GM23338 (cell line): ENCODE measurements around the gene ZNF700. TPM values are rescaled to one million over a fixed set of nuclear protein-coding genes. Genes with fewer than 3 reads are reported as not detected.
"Not testable (repeated sequence)": the region's sequence is repeated elsewhere in the genome, so short reads cannot be mapped to it uniquely, and the experiment has no call there.

Experiments used
- ATAC-seq: fragments of 200-7000 bp; cut with Tn5 transposase; 3 replicates; pipeline ENCODE4 v1.9.1; 2020
- DNase-seq: peaks from one replicate; pipeline ENCODE4 v3.0.0-alpha.2; 2015; ENCODE audit warnings: low spot score
- H2AFZ ChIP-seq: fragments of 200-600 bp; sonication (generic); 2 replicates; pipeline ENCODE4 v1.8.0; 2016; ENCODE audit warnings: antibody characterized with exemption, mild to moderate bottlenecking, moderate library complexity
- H3F3A ChIP-seq: fragments of 200-600 bp; sonication (generic); replicated peaks from 2 replicates; pipeline ENCODE4 v1.8.0; 2017; ENCODE audit warnings: antibody characterized with exemption, mixed run types, low read depth
- H3K27ac ChIP-seq: fragments of 200-600 bp; sonication (generic); 2 replicates; pipeline ENCODE4 v1.6.1; 2016; ENCODE audit warnings: low read depth
- H3K27me3 ChIP-seq: fragments of 200-600 bp; sonication (generic); 2 replicates; pipeline ENCODE4 v1.8.0; 2016; ENCODE audit warnings: mild to moderate bottlenecking, mixed run types, moderate library complexity; ENCODE audit not compliant: insufficient read depth
- H3K36me3 ChIP-seq: fragments of 200-600 bp; sonication (generic); 2 replicates; pipeline ENCODE4 v1.8.0; 2016; ENCODE audit warnings: mild to moderate bottlenecking; ENCODE audit not compliant: insufficient read depth
- H3K4me1 ChIP-seq: fragments of 200-600 bp; sonication (generic); 2 replicates; pipeline ENCODE4 v1.8.0; 2016; ENCODE audit warnings: mild to moderate bottlenecking, moderate library complexity; ENCODE audit not compliant: insufficient read depth
- H3K4me2 ChIP-seq: fragments of 200-600 bp; sonication (generic); 2 replicates; pipeline ENCODE4 v1.7.1; 2017; ENCODE audit warnings: mixed run types
- H3K4me3 ChIP-seq: fragments of 200-600 bp; sonication (generic); 2 replicates; pipeline ENCODE4 v1.6.1; 2016; ENCODE audit warnings: mixed run types
- H3K79me2 ChIP-seq: fragments of 200-600 bp; sonication (generic); replicated peaks from 2 replicates; pipeline ENCODE4 v1.8.0; 2017; ENCODE audit warnings: mild to moderate bottlenecking; ENCODE audit not compliant: insufficient read depth
- H3K9me2 ChIP-seq: fragments of 200-600 bp; sonication (generic); 2 replicates; pipeline ENCODE4 v1.8.0; 2017; ENCODE audit not compliant: insufficient read depth
- H4K20me1 ChIP-seq: fragments of 200-600 bp; sonication (generic); replicated peaks from 2 replicates; pipeline ENCODE4 v1.8.0; 2017; ENCODE audit warnings: mild to moderate bottlenecking; ENCODE audit not compliant: insufficient read depth
- H3K27ac Mint-ChIP-seq: 2 replicates; pipeline ENCODE4 v1.8.0; 2020; ENCODE audit warnings: inconsistent platforms, mild to moderate bottlenecking, moderate library complexity, mixed read lengths
- H3K27me3 Mint-ChIP-seq: 3 replicates; pipeline ENCODE4 v1.8.0; 2022; ENCODE audit warnings: low read depth, mild to moderate bottlenecking, moderate library complexity, mixed read lengths, inconsistent platforms; ENCODE audit not compliant: insufficient read depth, poor library complexity
- H3K36me3 Mint-ChIP-seq: 3 replicates; pipeline ENCODE4 v1.8.0; 2021; ENCODE audit warnings: low read depth, mild to moderate bottlenecking, inconsistent platforms, moderate library complexity, mixed read lengths
- H3K4me1 Mint-ChIP-seq: 3 replicates; pipeline ENCODE4 v1.8.0; 2020; ENCODE audit warnings: mild to moderate bottlenecking, inconsistent platforms, mixed read lengths
- H3K4me3 Mint-ChIP-seq: 3 replicates; pipeline ENCODE4 v1.8.0; 2021; ENCODE audit warnings: moderate library complexity, mild to moderate bottlenecking, inconsistent platforms, mixed read lengths
- H3K9me3 Mint-ChIP-seq: 3 replicates; pipeline ENCODE4 v1.8.0; 2020; ENCODE audit warnings: moderate library complexity, mild to moderate bottlenecking, inconsistent platforms, mixed read lengths
- CREB1 ChIP-seq: fragments of 250-450 bp; sonication (Bioruptor Pico); IDR thresholded peaks from 2 replicates; pipeline ENCODE4 v1.5.0; 2020; ENCODE audit warnings: low read depth, mild to moderate bottlenecking, moderate library complexity
- EZH2 ChIP-seq: fragments of 200-600 bp; sonication (generic); IDR thresholded peaks from one replicate; pipeline ENCODE4 v1.8.0; 2017; ENCODE audit warnings: antibody characterized with exemption, mild to moderate bottlenecking, low read depth; ENCODE audit not compliant: unreplicated experiment
- EZH2phosphoT487 ChIP-seq: fragments of 200-600 bp; sonication (generic); IDR thresholded peaks from one replicate; pipeline ENCODE4 v1.8.1; 2018; ENCODE audit warnings: antibody characterized with exemption; ENCODE audit not compliant: unreplicated experiment
- NANOG ChIP-seq: IDR thresholded peaks from 2 replicates; pipeline ENCODE4 v1.6.1; 2016; ENCODE audit warnings: antibody characterized with exemption, borderline replicate concordance
- POLR2AphosphoS5 ChIP-seq: IDR thresholded peaks from 2 replicates; pipeline ENCODE4 v1.6.1; 2016; ENCODE audit warnings: antibody characterized with exemption, low read depth
- ZNF114 ChIP-seq: fragments of 250-450 bp; sonication (Bioruptor Pico); IDR thresholded peaks from 2 replicates; pipeline ENCODE4 v1.5.0; 2020; ENCODE audit warnings: mild to moderate bottlenecking, moderate library complexity
- ZNF331 ChIP-seq: fragments of 250-450 bp; sonication (Bioruptor Pico); IDR thresholded peaks from 2 replicates; pipeline ENCODE4 v1.5.0; 2020; ENCODE audit warnings: low read depth, mild to moderate bottlenecking, moderate library complexity
- polyA plus RNA-seq: library from polyadenylated mRNA; unstranded; fragments of >200 nt; fragmentation: Nextera tagmentation; extraction: Ambion mirVana; gene quantifications from 2 replicates; pipeline ENCODE4 v1.2.1, GENCODE V29; 2016
- total RNA-seq: library from RNA; depleted of rRNA; stranded (reverse); fragments of >200 nt; shearing (Covaris generic); gene quantifications from 2 replicates; pipeline ENCODE4 v1.2.3, GENCODE V29; 2014
- TF ChIP-seq, protein P1 (sequence below), 2 experiments: fragments of 200-600 bp in 1 of 2; sonication (generic) in 1 of 2; conservative IDR thresholded peaks; 2 replicates each; pipeline versions ENCODE4 v1.5.1 to v1.6.1; 2016 to 2017; ENCODE audit warnings: antibody characterized with exemption in 2 of 2, low read depth in 2 of 2, mild to moderate bottlenecking in 2 of 2, moderate library complexity in 1 of 2
- TF ChIP-seq, protein P2 (sequence below): fragments of 250-450 bp; sonication (Bioruptor Pico); IDR thresholded peaks from 2 replicates; pipeline ENCODE4 v1.5.0; 2020; ENCODE audit warnings: mild to moderate bottlenecking, moderate library complexity
- TF ChIP-seq, protein P3 (sequence below): IDR thresholded peaks from one replicate; pipeline ENCODE4 v1.6.1; 2018; ENCODE audit warnings: antibody characterized with exemption; ENCODE audit not compliant: unreplicated experiment

ZNF700 gene
- total and polyA plus RNA-seq, 2 experiments from 2014 or later: 6.0 to 13.6 TPM

DNA sequence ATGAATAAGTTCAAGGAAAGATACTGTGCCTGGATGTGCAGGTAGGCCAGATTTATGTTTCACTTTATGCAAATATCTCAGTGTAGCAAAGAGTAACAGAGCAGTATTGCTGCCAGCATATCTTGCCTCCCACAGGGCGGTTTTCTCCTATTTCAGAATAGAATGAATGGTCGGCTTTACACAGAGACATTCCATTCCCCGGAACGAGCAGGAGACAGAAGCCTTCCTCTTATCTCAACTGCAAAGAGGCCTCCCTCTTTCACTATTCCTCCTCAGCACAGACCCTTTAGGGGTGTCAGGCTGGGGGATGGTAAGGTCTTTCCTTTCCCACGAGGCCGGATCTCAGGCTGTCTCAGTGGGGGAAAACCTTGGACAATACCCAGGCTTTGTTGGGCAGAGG lies 35.0 kb upstream of the ZNF700 start:
- H3K79me2 ChIP-seq: peaks cover 50% of the 10 kb centered on the region
- H3K4me1 ChIP-seq: peaks cover 30% of the 10 kb centered on the region
- peak overlapping the region; percentile 71 for H3K4me3 ChIP-seq
- H4K20me1 ChIP-seq, H3F3A ChIP-seq, H3K27me3 ChIP-seq, H3K4me1 Mint-ChIP-seq, ATAC-seq, H2AFZ ChIP-seq, H3K27ac Mint-ChIP-seq, H3K27me3 Mint-ChIP-seq, H3K4me3 Mint-ChIP-seq, H3K9me2 ChIP-seq: not testable (repeated sequence)
- peaks cover 14% of the 10 kb centered on the region; the same call in 1 of the 2 replicates for H3K36me3 ChIP-seq
- Mint-ChIP-seq H3K9me3 (peaks cover 99% of the 10 kb centered on the region), H3K36me3 (peaks cover 39% of the 10 kb centered on the region)
- peak; percentile 60 for DNase-seq
- peak overlapping the region; percentile 87 for H3K27ac ChIP-seq
- peak overlapping the region; percentile 89 for H3K4me2 ChIP-seq

DNA sequence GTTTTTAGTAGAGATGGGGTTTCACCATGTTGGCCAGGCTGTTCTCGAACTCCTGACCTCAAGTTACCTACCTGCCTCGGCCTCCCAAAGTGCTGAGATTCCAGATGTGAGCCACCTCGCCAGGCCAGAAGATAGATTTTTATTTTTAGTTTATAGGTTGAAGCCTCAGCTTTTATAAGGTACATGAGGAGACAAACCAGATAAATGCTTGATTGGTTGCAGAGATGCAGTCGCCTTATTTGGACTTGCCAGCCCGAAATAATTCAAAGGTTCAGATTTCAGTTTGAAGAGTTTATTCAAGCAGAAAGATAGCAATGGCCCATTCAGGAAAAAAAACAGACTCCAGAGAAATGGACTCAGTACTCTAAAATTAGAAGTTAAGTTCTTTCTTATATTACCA lies 34.3 kb upstream of the ZNF700 start:
- H3K4me1 ChIP-seq: peaks cover 30% of the 10 kb centered on the region
- no peaks in the 10 kb centered on the region for H3F3A ChIP-seq
- peak overlapping the region; percentile 71 for H3K4me3 ChIP-seq
- H3K27me3 ChIP-seq: no peaks in the 10 kb centered on the region
- no peak for ATAC-seq
- H3K36me3 Mint-ChIP-seq: peaks cover 45% of the 10 kb centered on the region
- H3K36me3 ChIP-seq: peaks cover 14% of the 10 kb centered on the region; the same call in 1 of the 2 replicates
- DNase-seq: no peak
- no peaks in the 10 kb centered on the region for H3K9me2 ChIP-seq
- no peak overlapping the region for H3K4me3 Mint-ChIP-seq
- peak overlapping the region; percentile 87 for H3K27ac ChIP-seq
- no peaks in the 10 kb centered on the region for H4K20me1 ChIP-seq
- H2AFZ ChIP-seq: no peak overlapping the region
- H3K9me3 Mint-ChIP-seq: peaks cover 99% of the 10 kb centered on the region
- peak overlapping the region; percentile 89 for H3K4me2 ChIP-seq
- no peaks in the 10 kb centered on the region for H3K4me1 Mint-ChIP-seq
- H3K79me2 ChIP-seq: peaks cover 58% of the 10 kb centered on the region
- no peak overlapping the region for H3K27ac Mint-ChIP-seq
- peaks cover 11% of the 10 kb centered on the region for H3K27me3 Mint-ChIP-seq
- TF ChIP-seq CREB1 (CRISPR knock-in tag) (no peak), ZNF331 (CRISPR knock-in tag) (no peak), ZNF114 (CRISPR knock-in tag) (no peak), EZH2phosphoT487 (no peak), NANOG (no peak), EZH2 (no peak), POLR2AphosphoS5 (no peak)
- TF ChIP-seq, protein P1, sequence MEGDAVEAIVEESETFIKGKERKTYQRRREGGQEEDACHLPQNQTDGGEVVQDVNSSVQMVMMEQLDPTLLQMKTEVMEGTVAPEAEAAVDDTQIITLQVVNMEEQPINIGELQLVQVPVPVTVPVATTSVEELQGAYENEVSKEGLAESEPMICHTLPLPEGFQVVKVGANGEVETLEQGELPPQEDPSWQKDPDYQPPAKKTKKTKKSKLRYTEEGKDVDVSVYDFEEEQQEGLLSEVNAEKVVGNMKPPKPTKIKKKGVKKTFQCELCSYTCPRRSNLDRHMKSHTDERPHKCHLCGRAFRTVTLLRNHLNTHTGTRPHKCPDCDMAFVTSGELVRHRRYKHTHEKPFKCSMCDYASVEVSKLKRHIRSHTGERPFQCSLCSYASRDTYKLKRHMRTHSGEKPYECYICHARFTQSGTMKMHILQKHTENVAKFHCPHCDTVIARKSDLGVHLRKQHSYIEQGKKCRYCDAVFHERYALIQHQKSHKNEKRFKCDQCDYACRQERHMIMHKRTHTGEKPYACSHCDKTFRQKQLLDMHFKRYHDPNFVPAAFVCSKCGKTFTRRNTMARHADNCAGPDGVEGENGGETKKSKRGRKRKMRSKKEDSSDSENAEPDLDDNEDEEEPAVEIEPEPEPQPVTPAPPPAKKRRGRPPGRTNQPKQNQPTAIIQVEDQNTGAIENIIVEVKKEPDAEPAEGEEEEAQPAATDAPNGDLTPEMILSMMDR (conservative IDR thresholded peaks at IDR 0.05; ENCODE audit: low read depth in 2 of 2): no peak
- TF ChIP-seq, protein P2, sequence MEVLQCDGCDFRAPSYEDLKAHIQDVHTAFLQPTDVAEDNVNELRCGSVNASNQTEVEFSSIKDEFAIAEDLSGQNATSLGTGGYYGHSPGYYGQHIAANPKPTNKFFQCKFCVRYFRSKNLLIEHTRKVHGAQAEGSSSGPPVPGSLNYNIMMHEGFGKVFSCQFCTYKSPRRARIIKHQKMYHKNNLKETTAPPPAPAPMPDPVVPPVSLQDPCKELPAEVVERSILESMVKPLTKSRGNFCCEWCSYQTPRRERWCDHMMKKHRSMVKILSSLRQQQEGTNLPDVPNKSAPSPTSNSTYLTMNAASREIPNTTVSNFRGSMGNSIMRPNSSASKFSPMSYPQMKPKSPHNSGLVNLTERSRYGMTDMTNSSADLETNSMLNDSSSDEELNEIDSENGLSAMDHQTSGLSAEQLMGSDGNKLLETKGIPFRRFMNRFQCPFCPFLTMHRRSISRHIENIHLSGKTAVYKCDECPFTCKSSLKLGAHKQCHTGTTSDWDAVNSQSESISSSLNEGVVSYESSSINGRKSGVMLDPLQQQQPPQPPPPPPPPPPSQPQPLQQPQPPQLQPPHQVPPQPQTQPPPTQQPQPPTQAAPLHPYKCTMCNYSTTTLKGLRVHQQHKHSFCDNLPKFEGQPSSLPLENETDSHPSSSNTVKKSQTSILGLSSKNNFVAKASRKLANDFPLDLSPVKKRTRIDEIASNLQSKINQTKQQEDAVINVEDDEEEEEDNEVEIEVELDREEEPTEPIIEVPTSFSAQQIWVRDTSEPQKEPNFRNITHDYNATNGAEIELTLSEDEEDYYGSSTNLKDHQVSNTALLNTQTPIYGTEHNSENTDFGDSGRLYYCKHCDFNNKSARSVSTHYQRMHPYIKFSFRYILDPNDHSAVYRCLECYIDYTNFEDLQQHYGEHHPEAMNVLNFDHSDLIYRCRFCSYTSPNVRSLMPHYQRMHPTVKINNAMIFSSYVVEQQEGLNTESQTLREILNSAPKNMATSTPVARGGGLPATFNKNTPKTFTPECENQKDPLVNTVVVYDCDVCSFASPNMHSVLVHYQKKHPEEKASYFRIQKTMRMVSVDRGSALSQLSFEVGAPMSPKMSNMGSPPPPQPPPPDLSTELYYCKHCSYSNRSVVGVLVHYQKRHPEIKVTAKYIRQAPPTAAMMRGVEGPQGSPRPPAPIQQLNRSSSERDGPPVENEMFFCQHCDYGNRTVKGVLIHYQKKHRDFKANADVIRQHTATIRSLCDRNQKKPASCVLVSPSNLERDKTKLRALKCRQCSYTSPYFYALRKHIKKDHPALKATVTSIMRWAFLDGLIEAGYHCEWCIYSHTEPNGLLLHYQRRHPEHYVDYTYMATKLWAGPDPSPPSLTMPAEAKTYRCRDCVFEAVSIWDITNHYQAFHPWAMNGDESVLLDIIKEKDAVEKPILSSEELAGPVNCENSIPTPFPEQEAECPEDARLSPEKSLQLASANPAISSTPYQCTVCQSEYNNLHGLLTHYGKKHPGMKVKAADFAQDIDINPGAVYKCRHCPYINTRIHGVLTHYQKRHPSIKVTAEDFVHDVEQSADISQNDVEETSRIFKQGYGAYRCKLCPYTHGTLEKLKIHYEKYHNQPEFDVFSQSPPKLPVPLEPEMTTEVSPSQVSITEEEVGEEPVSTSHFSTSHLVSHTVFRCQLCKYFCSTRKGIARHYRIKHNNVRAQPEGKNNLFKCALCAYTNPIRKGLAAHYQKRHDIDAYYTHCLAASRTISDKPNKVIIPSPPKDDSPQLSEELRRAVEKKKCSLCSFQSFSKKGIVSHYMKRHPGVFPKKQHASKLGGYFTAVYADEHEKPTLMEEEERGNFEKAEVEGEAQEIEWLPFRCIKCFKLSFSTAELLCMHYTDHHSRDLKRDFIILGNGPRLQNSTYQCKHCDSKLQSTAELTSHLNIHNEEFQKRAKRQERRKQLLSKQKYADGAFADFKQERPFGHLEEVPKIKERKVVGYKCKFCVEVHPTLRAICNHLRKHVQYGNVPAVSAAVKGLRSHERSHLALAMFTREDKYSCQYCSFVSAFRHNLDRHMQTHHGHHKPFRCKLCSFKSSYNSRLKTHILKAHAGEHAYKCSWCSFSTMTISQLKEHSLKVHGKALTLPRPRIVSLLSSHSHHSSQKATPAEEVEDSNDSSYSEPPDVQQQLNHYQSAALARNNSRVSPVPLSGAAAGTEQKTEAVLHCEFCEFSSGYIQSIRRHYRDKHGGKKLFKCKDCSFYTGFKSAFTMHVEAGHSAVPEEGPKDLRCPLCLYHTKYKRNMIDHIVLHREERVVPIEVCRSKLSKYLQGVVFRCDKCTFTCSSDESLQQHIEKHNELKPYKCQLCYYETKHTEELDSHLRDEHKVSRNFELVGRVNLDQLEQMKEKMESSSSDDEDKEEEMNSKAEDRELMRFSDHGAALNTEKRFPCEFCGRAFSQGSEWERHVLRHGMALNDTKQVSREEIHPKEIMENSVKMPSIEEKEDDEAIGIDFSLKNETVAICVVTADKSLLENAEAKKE (CRISPR knock-in tag): no peak
- TF ChIP-seq, protein P3, sequence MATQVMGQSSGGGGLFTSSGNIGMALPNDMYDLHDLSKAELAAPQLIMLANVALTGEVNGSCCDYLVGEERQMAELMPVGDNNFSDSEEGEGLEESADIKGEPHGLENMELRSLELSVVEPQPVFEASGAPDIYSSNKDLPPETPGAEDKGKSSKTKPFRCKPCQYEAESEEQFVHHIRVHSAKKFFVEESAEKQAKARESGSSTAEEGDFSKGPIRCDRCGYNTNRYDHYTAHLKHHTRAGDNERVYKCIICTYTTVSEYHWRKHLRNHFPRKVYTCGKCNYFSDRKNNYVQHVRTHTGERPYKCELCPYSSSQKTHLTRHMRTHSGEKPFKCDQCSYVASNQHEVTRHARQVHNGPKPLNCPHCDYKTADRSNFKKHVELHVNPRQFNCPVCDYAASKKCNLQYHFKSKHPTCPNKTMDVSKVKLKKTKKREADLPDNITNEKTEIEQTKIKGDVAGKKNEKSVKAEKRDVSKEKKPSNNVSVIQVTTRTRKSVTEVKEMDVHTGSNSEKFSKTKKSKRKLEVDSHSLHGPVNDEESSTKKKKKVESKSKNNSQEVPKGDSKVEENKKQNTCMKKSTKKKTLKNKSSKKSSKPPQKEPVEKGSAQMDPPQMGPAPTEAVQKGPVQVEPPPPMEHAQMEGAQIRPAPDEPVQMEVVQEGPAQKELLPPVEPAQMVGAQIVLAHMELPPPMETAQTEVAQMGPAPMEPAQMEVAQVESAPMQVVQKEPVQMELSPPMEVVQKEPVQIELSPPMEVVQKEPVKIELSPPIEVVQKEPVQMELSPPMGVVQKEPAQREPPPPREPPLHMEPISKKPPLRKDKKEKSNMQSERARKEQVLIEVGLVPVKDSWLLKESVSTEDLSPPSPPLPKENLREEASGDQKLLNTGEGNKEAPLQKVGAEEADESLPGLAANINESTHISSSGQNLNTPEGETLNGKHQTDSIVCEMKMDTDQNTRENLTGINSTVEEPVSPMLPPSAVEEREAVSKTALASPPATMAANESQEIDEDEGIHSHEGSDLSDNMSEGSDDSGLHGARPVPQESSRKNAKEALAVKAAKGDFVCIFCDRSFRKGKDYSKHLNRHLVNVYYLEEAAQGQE: no peak
